ENCODE results near the gene CDH10.

- no peak for TF ChIP-seq CTCF (conservative IDR thresholded peaks at IDR 0.05; ENCODE audit: low read length)
- no peak for TF ChIP-seq EZH2phosphoT487 (IDR thresholded peaks at IDR 0.05; ENCODE audit: borderline replicate concordance)
Observed at GRCh38 chr5:24566933-24567332, 77.8 kb downstream of the CDH10 start.
